GM19324 (cell line): ENCODE measurements around the gene FARS2.
"Not testable (repeated sequence)": the region's sequence is repeated elsewhere in the genome, so short reads cannot be mapped to it uniquely, and the experiment has no call there.

Experiments used
- ATAC-seq: cut with Tn5 transposase; IDR thresholded peaks from one replicate; pipeline ENCODE4 v1.9.1; 2021; ENCODE audit warnings: mild to moderate bottlenecking, moderate library complexity; ENCODE audit not compliant: unreplicated experiment, low FRiP score

The FARS2 gene

DNA sequence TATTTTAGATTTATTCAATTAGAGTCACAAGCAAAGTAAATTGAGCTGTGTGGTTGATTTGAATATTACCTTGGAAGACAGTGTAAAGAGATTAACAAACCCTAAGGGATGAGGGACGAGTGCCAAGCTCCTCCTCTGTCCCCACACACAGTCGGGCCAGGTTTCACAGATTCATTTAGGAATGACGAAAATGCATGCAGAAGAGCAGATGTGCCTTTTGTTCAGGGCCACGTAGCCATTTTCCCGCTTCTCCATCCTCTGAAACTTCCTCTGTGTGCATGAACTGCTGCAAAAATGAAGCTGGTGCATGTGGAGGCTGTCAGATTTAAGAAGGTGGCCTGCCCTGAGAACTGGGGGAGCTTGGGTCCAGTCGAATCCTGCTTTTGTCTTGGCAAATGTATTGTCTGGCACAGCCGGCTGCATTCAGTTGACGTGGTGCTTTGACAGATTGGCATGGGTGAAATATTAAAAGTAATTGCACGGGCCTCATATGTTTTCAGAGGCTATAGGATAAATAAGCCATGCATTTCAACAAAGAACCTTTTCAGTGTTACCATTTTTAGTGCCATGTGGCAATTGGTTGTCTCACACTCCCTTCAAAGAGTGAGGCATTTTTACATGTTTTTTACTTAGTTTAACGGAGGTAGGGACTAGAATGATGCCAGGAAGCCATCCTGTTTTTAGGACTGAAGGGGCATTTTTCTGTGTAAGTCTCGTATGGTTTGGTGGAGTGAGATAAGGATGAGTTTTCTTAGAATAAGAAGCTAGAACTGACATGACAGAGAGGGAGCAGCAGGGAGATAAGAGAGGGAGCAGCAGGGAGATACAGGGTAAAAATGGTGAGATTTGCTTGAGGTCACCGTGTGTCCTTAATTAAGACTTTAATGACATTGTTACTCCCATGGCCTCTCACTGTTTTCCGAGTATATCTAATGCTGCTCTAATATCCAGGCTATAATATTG, 384.3 kb downstream of the FARS2 start:
- ATAC-seq, result no peak

DNA sequence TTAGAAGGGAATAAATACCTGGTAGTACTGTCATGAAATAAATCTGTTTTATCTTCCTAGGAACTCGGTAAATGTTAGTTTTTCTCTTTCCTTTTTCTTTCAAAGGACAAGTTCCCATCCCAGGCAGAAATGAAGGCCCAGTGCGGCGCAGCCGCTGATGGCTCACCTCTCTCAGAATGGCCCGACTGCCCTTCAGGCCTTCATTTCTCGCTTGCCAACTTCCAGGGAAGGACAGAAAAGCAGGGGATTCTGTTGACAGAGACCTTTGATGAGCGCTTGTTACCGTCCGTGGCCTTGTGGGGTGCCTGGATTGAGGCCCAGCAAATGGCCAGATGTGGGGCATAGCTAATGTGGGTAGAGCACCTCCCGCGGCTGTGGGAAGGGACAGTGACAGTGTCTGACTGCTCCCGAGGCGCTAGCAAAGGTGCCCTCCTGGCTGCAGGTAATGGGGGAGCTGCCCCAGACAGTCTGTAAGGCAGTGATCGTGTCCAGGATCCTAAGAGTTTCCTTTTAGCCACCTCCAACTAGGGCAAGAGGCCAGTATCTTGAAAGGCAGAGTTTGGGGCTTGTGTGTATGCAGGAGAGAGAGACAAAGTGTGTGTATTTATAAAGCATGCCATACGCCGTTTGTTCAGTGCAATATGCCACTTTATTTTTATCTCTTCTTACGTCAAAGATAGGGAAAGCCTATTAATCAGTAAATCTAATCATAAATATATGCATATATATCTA, 391.3 kb downstream of the FARS2 start:
- ATAC-seq, result no peak

- ATAC-seq, result no peak
These were observed 392.5 kb downstream of the FARS2 start for GRCh38 chr6:5653801-5654200.

DNA sequence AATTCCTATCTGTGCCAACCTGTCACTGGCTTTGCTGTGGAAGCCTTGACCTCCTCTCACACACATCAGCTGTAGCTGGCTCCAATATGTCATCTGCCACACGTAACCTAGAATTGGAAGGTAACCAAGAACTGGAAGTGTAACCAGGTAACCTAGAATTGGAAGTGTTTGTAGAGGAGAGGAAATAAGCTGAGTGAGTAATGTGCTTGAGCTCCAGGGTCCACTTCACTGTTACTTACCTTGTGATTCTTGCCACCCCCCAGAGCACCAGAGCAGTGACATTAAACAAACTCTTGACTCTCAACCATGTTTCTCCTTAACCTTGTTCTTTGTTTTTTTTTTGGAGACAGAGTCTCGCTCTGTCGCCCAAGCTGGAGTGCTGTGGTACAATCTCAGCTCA, 394.9 kb downstream of the FARS2 start:
- no peak for ATAC-seq

DNA sequence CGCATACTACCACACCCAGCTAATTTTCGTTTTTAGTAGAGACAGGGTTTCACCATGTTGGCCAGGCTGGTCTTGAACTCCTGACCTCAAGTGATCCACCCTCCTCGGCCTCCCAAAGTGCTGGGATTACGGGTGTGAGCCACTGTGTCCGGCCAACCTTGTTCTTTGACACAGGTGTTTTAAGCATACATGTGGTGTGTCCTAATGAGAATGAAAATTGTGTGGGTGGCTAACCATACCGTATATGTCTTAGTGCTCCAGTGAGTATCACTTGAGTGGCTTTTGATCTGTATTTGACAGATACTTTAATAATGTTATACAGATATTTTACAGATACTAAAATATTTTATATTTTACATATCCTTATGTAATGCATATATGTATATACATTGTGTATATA, 395.4 kb downstream of the FARS2 start:
- not testable (repeated sequence) for ATAC-seq

- no peak for ATAC-seq
These were observed 396.5 kb downstream of the FARS2 start for GRCh38 chr6:5657684-5658430.

- ATAC-seq, result no peak
These were observed 398.2 kb downstream of the FARS2 start for GRCh38 chr6:5659467-5659866.

DNA sequence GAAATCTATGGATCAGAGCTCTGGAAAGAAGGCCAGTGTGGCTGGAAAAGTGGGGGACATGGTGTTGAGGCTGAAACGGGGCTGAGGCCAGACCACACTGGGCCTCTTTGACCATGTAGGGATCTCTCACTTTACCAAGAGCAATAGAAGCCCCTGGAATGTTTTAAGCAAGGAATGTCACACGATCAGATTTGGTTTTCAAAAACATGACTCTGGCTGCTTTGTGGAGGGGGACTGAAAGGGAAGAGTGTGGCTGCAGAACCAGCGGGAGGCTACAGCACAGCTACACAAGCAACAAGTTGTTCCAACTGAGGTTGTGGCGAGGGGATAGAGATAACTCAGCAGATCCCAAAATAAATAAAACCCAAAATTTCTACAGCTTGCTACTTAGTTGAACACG, 399.5 kb downstream of the FARS2 start:
- no peak for ATAC-seq

- ATAC-seq, result no peak
These were observed 401.5 kb downstream of the FARS2 start for GRCh38 chr6:5662797-5663196.

- no peak for ATAC-seq
These were observed 401.9 kb downstream of the FARS2 start for GRCh38 chr6:5663259-5663658.

DNA sequence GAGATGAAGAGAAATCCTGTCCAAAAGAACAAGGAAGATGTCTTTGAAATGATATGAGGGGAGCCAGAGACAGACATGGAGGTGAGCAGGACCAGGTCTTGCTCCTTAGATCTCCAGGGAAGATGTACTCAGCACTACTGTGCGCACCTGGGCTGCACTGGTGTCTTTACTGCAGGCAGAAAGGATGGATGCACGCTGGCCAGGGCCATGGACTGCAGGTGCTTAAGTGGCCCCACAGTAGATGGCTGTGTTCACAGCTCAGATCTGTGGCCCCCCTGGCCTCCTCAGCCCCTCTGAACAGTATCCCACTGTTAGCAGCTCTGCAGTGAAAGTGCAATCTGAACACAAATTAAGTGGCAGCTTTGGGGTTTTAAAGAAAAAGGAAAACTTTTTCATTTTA, 402.4 kb downstream of the FARS2 start:
- no peak for ATAC-seq

DNA sequence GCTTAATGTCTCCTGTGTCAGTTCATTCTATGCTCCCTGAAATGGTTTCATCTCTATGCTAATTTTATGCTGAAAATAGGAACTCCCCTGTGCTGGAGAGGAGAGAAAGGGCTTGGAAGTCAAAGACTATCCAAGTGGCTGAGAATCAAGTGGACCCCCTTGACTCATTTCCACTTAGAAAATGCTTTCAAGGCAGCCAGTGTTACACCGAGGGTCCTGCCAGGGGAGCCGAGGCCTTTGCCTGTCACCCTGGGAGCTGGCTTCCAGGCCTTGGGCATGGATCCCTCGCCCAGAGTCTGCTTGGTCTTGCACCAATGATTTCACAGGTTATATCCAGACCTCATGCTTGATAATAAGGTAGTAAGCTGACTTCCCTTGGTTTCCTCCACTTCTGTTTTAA, 402.8 kb downstream of the FARS2 start:
- no peak for ATAC-seq

GRCh38 chr6:5665173-5665572, 403.9 kb downstream of the FARS2 start:
- ATAC-seq, result no peak

GRCh38 chr6:5665667-5666066, 404.4 kb downstream of the FARS2 start:
- ATAC-seq, result no peak

- ATAC-seq, result no peak
These were observed 405.4 kb downstream of the FARS2 start for GRCh38 chr6:5666695-5667094.

- no peak for ATAC-seq
These were observed 406.4 kb downstream of the FARS2 start for GRCh38 chr6:5667737-5668136.

DNA sequence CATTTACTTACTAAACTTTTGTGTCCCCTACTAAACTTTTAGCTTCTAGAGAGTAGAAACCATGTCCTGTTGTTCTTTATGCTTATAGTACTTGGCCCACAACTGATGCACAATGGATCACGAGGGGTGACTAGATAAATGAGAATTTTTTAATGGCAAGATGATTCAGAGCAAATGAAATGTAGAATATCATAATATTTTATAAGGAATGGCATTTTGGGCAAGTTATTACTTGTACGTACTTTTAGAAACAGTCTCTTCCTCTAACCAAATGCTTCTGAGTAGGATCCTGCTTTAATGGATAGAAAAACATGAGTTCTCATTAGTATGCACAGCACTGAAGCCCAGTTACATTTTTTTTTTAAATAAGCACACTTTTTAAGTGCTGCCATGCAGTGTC, 409.1 kb downstream of the FARS2 start:
- no peak for ATAC-seq

DNA sequence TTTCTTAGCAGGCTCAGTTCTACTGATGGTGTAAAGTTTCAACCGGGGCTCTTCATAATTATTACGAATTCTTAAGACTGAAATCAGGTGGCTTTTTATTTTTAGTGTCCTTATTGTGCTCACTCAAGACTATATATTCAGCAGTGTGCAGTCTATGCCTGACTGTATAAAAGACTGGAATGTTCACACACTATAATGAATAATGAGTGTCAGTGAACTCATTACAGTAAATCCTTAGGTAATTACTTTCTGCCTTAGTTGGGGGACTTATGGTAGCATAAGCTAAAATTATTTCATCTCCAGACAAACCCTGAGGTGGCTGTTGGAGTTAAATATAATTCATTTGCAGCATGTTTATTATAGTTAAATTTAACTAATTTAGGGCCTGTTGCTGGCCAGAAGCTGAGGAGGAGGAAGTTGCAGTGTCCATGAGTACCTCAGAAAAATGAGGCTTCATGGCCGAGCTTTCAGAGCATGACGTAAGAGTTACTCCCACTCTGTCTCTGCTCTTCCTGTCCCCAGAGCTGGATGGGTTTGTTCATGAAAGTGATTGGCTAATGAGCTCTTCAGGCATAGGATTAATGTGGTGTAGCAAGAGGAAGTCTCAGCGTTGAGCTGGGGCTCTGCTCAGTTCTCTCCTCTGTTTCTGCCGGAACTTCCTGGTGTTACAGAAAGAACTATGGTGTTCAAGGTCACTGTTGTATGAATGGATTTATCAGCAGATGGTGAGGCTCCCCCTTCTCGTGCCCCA, 409.7 kb downstream of the FARS2 start:
- ATAC-seq, result no peak

DNA sequence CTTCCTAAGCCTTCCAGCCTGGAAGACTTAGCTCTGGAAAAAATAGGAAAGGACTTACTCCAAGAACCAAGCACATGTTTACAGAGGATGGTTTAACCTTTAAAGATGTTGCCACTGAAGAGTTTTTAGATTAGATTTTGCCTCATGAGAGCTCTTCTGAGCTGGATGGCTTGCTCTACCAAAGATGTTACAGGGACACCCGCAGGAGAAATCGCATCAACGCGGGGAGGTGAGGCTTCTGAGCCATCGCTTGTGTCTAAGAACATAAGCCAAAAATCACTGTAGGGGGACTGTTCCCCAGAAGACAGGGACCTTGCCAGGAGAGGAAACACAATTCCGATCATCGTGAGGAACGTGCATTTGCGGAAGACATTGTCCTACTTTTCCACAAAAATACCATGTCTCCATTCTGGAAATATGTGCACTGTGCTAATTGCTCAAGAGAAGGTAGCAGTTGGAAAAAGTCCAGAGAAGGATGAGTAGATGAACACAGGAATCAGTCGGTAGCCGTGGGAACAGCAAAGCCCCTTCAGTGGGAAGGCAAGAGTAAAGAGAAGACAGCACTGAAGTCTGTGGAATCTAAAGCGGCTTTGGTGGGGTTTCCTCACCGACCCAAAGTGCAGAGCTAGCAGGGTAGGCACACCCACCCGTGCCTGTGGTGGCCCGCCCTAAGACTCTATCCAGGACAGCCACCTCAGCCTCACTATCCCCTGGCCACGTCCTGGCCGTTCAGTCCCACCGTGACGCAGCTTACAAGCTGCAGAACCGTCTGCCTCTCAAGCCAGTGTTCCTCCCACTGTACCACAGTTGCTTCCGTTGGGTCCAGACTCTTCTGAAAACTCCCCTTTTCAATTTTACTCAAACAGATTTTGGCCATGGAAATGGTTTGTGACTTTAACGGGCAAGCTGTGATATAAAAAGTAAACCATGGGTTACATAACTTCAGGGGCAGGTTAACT, 410.6 kb downstream of the FARS2 start:
- no peak for ATAC-seq
